Astrocyte of the spinal cord (primary cell): ENCODE measurements around the gene TMEM30B.

Source experiments
- DNase-seq: peaks from one replicate; pipeline ENCODE4 v3.0.0; 2011; ENCODE audit warnings: low read depth, low spot score
- H3K4me3 ChIP-seq: 2 replicates; pipeline ENCODE4 v1.5.1; 2011; ENCODE audit warnings: low read depth, mild to moderate bottlenecking, low read length, moderate library complexity
- CTCF ChIP-seq: IDR thresholded peaks from 2 replicates; pipeline ENCODE4 v1.5.1; 2012; ENCODE audit warnings: low read depth, mild to moderate bottlenecking, low read length, inconsistent platforms
- in situ Hi-C: cut with HindIII; loops from 2 replicates; pipeline ENCODE4 v1.10.0; 2017; ENCODE audit warnings: low sequenced_read_pairs

TMEM30B gene

GRCh38 chr14:61231810-61232209 lies 49.3 kb downstream of the TMEM30B start:
- no peak for TF ChIP-seq CTCF
- in situ Hi-C loops, result no loop called here
- DNase-seq, result no peak
- no peak overlapping the region for H3K4me3 ChIP-seq

GRCh38 chr14:61229981-61230380 lies 51.2 kb downstream of the TMEM30B start:
- in situ Hi-C loops, result no loop called here
- no peak overlapping the region for H3K4me3 ChIP-seq
- no peak for TF ChIP-seq CTCF
- DNase-seq, result no peak

- no peak overlapping the region for H3K4me3 ChIP-seq
- in situ Hi-C loops, result no loop called here
- no peak for TF ChIP-seq CTCF
- DNase-seq, result no peak
Measured at GRCh38 chr14:61229475-61229888, 51.7 kb downstream of the TMEM30B start.

GRCh38 chr14:61227884-61228591 lies 53.1 kb downstream of the TMEM30B start:
- no peak overlapping the region for H3K4me3 ChIP-seq
- TF ChIP-seq CTCF, result no peak
- no peak for DNase-seq
- in situ Hi-C loops, result no loop called here
